HFF-Myc (cell line): ENCODE data around the gene STXBP6.
"Not testable (repeated sequence)": the region's sequence is repeated elsewhere in the genome, so short reads cannot be mapped to it uniquely, and the experiment has no call there.

Experiments
- DNase-seq: peaks from one replicate; pipeline ENCODE4 v3.0.0-alpha.2; 2011; ENCODE audit warnings: low read depth; ENCODE audit errors: extremely low read depth
- H3K4me3 ChIP-seq: replicated peaks from 2 replicates; pipeline ENCODE4 v1.5.1; 2011; ENCODE audit warnings: low read depth, mild to moderate bottlenecking, control low read depth, low read length
- CTCF ChIP-seq: IDR thresholded peaks from 2 replicates; pipeline ENCODE4 v1.5.1; 2012; ENCODE audit warnings: mild to moderate bottlenecking, low read depth, low read length, control low read depth; ENCODE audit errors: missing control alignments

The STXBP6 gene

GRCh38 chr14:24840204-24840893 is 209.6 kb downstream of the STXBP6 start:
- no peak for TF ChIP-seq CTCF

GRCh38 chr14:24839617-24840203 is 210.2 kb downstream of the STXBP6 start:
- no peak for TF ChIP-seq CTCF
- no peak for DNase-seq
- H3K4me3 ChIP-seq = no peak overlapping the region

More at GRCh38 chr14:24840204-24840893, 209.6 kb downstream of the STXBP6 start:
- H3K4me3 ChIP-seq = no peak overlapping the region
- DNase-seq = no peak

GRCh38 chr14:24838945-24839616 is 210.9 kb downstream of the STXBP6 start:
- no peak overlapping the region for H3K4me3 ChIP-seq
- no peak for TF ChIP-seq CTCF
- DNase-seq = no peak

- no peak overlapping the region for H3K4me3 ChIP-seq
- no peak for TF ChIP-seq CTCF
- no peak for DNase-seq
Measured at GRCh38 chr14:24837280-24838046, 212.5 kb downstream of the STXBP6 start.

- not testable (repeated sequence) for DNase-seq, H3K4me3 ChIP-seq
Measured at GRCh38 chr14:24836324-24836723, 213.6 kb downstream of the STXBP6 start.

- DNase-seq = no peak
- H3K4me3 ChIP-seq = no peak overlapping the region
- no peak for TF ChIP-seq CTCF
Measured at GRCh38 chr14:24834956-24835355, 215.0 kb downstream of the STXBP6 start.

- TF ChIP-seq CTCF = no peak
- H3K4me3 ChIP-seq = no peak overlapping the region
- DNase-seq = no peak
Measured at GRCh38 chr14:24833385-24833784, 216.6 kb downstream of the STXBP6 start.
